Right hindlimb (tissue), 1 donor: ENCODE data around the gene WRAP73.
A peak's percentile ranks its signal among the peaks of the same experiment; 100 is the strongest.

Source experiments
- DNase-seq: peaks from one replicate; pipeline ENCODE4 v3.0.0-alpha.2; 2018

Gene WRAP73, protein sequence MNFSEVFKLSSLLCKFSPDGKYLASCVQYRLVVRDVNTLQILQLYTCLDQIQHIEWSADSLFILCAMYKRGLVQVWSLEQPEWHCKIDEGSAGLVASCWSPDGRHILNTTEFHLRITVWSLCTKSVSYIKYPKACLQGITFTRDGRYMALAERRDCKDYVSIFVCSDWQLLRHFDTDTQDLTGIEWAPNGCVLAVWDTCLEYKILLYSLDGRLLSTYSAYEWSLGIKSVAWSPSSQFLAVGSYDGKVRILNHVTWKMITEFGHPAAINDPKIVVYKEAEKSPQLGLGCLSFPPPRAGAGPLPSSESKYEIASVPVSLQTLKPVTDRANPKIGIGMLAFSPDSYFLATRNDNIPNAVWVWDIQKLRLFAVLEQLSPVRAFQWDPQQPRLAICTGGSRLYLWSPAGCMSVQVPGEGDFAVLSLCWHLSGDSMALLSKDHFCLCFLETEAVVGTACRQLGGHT

DNA sequence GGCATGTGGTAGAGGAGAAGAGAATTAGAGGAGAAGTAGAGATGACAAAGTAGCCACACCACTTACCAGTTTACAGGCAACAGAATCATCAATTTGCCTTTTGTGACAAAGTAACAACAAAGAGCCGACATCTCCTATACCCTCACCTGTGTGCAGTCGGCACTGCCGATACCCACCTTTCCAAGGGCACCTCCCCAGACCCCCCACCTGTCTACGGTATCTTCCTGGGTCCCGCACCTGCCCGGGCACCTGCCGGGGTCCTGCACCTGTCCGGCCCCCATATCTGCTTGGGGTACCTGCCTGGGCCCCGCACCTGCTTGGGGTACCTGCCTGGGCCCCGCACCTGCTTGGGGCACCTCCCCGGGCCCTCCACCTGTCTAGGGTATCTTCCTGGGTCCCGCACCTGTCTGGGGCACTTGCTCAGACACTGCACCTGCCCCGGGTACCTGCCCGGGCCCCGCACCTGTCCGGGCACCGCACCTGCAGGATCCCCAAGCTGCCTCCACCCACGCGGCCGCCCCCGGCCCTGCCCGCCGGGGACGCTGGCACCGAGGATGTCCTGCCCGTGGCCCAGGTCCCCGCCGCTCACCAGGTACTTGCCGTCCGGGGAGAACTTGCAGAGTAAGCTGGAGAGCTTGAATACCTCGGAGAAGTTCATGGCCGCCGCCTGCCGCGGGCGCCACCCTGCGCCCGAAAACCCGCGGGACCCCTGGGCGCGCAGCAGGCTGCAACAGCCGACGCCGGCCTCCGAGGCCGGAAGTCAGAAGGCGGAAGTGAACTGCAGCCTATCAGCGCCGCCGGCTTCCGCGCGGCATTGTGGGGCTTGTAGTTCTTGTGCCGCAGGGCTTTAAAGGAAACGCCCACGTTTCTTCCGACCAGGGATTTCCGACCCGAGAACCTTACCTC lies at the start of gene WRAP73:
Gene WRAP73, minus strand, starts transcription at position 762 of the 906 bp plus-strand sequence. Its CDS starts 104 bp downstream, at position 658.
- DNase-seq: peak; percentile 92

DNA sequence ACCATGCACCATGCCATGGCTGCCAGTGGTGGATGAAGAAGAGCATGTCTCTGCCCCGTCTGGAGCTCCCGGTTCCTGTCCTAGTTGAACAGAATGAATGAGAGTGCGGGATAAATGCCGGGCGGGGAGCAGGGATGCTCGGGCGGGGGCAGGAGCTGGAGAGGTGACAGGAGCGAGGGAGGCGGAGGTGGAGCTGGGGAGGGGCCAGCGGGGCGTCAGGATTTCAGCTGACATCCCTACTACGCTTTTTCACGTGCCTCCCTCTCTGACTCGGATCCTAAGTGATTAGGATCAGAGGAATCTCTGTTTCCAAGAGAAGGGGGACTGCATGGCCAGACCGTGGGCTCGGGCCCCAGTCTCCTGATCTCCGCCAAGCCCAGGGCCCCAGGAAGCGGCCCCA lies 49.7 kb upstream of the WRAP73 start:
- no peak for DNase-seq

DNA sequence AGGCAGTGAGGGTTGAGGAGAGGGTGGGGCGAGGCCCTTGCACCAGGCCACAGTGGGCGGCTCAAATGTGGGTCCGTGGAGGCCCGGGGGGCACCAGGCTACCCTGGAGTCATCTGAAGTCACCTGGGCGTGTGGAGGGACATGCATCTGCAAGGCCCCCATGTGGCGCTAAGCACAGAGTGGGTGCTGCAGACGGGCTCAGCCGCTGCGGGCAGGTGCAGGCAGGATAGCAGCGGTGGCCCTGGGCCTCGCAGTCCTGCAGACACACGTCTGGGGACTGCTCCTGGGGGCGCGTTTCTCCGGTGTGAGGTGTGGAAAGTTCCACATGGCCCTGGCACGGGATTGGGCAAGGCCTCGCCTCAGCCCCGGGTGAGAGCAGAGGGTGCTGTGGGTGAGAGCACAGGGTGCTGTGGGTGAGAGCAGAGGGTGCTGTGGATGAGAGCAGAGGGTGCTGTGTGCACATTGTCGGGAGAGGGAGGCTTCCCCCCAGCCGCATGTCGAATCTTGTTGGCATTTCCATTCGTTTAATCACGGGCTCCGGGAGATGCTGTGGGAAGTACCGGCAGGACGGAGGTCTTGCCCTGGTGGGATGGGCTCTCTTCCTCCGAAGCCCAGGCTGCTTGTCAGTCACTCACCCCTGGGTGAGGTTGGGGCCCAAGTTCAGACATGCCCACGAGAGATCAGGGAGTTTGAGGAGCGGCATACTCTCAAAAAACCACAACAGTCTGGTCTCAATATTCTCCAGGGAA lies 48.9 kb upstream of the WRAP73 start:
- no peak for DNase-seq

DNA sequence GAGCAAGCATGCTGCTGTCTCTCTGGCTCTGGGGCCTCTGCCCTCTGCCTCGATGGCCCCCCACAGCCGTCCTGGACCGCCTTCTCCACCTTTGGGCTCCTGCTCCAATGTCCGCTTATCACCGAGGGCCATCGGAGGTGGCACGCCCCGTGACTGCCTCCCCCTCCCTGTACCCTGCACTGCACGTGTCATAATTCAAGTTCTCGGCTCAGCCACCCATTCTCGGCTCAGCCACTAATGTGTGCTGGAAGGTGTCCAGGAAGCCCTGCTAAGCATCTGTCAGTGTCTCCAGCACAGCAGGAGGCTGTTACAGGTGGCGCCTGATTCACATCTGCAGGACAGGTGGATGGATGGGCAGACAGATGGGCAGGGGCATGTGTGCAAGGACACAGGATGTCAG lies 47.9 kb upstream of the WRAP73 start:
- no peak for DNase-seq

DNA sequence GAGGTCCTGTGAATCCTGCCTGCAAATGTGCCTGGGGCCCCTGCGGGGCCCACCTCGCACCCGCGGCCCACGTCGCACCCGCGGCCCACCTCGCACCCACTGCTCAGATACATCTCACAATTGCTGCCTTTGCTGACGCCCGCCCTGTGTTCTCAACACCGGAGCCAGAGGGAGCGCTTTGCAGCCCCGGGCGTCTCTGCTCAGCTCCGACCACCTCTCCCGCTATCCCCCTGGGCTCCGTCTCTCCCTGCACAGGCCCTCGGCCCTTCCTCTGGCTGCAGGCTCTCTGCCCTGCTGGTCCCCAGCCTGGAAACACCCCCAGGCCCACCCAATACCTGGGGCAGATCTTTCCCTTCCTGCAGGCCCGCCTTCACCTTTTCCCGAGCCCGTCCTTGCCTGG lies 47.2 kb upstream of the WRAP73 start:
- no peak for DNase-seq

DNA sequence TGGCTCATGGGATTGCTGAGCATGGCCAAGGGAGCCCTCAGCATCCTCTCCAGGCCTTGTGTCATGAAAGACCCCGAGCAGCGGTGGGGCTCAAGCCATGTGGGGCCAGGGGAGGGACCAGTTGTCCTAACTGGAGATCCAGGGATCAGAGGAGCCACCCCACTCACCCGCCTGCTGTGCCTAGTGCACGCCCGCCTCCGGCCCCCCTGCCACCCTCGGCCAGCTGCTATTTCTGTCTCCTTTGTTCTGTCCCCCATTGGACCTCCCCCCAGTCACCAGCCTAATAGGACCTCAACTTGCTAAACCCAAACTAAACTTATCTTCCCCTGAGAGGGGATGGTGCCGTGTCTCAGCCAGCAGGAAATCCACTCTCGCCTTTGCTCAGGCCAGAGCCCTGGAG lies 46.8 kb upstream of the WRAP73 start:
- no peak for DNase-seq

DNA sequence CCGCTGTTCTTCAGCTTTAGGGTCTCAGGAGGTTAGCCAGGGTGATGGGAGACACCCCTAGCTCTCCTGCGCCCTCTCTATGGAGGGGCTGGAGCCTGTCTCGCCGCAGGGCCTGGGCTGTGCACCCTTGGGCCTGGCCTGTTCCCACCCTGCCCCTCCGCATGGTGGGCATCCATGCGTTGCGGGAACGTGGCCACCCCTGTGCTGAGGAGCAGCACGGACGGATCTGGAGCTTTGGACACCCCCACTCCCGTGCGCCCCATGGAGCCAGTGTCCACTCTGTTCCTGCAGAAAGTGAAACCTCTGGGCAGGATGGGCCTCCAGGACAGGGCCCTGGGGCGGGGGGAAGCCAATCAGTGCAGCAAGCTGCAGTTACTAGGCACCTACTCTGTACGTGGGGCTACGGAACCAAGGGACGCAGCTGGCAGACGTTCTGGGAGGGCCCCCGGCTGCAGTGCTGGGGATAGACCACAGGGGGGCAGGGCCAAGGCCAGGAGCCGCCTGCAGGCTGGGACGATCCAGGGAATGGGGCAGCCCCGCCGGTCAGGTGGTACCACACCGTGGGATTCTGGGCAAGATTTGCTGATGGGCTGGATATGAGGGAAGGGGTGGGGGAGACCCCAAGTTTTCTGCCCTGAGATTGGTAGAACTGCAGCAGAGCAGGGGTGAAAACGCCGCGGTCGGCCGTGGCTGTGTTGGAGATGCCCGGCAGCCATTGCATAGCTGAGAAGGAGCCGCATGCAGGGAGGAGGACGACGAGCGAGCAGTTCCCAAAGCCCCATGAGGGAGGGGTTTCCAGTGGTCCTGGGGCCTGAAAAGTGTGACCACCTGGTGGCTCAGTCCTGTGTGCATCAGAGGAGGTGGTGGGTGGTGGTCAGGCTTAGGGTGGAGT lies 45.7 kb upstream of the WRAP73 start:
- DNase-seq: peak; percentile 48

DNA sequence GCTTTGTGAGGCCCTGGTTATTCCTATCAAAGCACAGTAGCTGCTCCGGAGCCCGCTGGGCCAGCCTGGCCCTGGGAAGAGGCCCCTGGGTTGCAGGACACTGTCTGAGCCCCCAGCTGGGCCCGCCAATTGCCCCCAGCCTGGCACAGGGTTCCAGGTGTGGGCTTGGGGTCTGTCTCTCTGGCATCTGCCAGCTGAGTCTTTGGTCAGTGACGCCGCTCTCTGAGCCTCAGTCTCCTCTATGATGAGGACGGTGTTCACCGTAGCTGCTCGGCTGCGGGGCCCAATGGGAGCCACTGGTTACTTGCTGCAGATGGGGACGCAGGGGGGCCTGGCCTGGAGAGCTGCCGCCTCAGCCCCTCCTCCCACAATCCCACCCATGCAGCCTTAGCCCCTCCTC lies 43.4 kb upstream of the WRAP73 start:
- DNase-seq: no peak

DNA sequence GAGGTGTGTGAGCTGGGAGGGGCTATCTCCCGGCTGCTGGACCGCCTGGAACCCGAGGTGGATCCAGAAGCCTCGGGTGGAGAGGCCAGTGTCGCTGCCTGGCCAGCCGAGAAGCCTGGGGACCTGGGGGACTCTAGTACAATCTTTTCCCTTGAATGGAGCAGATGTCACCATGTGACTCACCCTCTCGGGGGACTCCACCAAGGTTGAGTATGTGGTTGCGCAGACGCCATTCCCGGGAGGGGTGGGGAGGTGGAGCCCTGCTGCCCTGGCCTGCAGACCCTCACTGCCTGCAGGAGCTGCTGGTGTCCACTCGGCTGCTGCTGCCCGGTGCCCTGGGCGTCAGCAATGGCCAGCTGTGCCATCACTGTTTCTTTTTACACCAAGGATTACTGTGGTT lies 42.7 kb upstream of the WRAP73 start:
- DNase-seq: no peak

DNA sequence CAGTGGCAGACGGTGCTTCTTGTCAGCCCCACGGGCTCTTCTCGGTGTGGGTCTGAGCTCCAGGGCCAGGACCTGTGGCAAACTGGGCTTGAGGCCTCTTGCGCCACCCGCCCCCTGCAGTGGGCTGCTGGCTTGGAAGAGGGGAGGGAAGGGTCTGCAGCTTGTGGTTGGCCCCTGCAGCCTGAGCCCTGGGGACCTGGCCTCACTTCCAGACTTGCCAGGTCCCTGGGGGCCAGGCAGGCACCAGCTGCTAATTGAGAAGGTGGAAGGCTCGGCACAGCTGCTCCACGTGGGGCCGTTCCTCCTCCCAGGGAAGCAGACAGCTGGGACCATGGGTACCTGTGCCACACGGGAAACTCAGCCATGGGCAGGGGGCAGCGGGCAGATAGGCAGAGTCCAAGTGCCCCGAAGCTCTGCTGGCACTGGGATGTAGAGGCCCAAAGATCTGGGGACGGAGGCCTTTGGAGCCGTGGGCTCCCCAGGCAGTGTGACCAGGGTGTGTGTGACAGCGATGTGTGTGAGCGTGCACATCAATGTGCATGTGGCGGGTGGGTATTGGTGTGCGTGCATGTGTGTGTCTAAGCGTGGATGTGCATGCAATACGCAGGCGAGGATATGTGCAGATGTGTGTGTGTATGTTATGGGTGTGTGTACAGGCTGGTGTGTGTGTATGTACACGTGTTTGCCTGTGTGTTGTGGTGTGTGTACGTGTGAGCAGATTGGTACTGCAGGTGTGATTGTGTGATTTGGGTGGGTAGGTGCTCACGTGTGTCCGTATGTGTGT lies 41.7 kb upstream of the WRAP73 start:
- DNase-seq: no peak

DNA sequence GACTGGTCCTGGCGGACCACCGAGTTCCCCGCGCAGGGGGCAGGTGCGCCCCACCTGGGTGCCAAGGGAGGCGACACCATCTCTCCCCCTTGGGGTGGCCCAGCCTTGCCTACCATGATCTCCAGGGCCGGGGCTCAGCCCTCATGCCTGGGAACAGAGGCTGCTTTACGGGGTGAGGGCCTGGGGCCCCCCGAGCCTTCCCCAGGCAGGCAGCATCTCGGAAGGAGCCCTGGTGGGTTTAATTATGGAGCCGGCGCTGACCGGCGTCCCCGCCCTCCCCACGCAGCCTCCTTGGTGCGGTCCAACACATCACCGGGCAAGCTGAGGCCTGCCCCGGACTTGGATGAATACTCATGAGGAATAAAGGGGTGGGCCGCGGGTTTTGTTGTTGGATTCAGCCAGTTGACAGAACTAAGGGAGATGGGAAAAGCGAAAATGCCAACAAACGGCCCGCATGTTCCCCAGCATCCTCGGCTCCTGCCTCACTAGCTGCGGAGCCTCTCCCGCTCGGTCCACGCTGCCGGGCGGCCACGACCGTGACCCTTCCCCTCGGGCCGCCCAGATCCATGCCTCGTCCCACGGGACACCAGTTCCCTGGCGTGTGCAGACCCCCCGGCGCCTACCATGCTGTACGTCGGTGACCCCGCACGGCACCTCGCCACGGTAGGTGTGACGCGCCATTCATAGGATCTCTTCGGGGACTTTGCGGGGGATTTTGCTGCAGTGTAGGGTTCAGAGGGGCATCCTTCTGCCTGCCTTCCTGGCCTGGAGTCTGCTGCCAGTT lies 40.6 kb upstream of the WRAP73 start:
- no peak for DNase-seq

DNA sequence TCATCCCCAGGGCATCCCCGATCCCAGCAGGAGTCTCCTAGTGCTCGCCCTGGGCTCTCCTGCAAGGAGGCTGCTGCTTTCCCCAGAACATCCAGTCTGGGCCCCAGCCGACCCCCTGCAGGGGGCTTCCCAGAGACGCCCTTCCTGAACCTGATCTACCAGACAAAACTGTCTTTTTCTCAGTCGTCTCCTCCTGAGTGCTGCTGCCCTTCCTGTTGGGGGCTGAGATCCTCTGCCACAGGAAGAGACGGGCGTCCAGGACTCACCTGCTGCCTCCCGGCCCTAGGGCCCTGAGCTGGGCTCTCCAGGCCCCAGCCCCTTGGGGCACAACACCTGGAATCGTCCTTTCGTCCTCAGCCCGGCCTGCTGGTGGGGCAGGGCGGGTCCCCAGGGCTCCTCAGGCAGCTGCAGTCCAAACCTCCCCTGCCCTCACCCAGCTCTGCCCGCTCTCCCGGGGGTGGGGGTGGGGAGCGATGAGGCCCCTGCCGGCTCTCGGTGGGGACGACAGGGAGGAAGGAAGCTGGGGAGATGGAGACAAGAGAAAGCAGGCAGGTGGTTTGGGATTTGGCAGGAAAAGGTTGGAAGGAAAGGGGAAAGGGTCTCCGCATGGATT lies 39.3 kb upstream of the WRAP73 start:
- DNase-seq: no peak

DNA sequence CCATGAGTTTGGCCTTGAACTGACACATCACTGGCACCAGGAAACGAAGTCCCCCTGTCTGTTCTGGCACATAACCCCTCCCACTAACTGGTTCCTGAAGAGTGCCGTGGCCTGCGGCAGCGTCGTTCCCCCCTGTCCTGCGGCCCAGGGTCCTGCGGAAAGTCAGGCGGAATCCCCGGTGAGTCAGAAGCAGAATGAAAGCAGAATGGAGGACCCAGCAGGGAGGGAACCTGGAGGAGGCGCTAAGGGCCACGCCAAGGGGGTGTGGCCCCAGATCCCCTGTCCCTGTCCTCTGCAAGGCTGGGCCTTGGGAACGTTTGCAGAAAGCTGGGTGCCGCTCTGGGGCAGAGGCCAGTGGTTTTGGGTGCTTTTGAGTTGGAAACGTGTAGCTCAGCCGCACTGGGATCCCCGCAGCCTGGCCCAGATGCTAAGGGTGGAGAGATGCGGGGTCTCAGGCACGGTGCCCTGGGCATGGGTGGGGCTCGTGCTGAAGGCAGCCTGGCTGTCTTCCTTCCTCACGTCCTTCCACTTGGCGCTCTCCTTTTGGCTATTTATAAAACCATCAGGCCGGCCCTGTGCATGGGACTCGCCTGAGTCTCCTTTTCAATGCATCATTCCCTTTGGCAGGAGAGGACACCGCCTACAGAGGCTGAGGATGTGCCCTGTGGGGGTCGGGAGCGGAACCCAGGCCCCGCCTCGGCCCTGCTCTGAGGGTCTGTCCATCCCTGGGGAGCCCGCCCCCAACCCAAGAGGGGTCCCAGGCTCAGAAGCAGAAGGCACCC lies 38.6 kb upstream of the WRAP73 start:
- DNase-seq: no peak

DNA sequence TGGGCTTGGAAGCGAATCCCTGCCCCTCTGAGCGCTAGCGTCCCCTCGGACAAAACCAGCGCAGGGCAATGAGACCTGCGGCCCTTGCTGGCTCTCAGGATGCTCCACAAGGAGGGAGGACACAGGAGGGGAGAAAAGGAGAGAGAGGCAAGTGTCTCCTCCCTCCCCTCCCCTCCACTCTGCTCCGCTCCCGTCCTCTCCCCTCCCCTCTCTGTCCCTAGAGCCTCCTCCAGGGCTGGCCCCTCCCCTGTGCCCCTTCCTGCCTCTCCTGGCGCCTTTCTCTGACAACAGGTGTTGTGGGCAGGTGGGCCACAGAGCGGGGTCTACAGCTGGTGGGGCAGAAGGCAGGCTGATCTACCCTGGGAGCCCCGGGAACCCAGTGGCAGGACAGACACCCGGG lies 37.6 kb upstream of the WRAP73 start:
- DNase-seq: no peak

DNA sequence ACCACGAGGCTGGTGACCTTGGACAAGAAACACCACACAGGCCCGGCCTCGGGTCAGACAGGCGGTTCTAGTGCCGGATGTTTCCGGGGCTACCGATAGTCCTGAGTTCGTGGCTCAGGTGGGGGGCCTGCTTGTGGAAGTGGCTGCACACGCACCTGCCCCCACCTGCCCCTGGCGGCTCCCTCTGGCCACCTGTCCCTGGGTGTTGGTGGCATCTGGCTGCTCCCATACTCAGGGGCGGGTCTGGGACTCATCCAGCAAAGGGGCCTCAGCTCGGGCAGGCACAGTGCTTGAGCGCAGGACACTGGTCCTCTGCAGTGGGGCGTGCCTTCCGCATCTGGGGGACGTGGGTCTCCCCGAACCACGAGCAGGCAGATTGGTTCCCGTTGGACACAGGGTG lies 36.0 kb upstream of the WRAP73 start:
- no peak for DNase-seq

DNA sequence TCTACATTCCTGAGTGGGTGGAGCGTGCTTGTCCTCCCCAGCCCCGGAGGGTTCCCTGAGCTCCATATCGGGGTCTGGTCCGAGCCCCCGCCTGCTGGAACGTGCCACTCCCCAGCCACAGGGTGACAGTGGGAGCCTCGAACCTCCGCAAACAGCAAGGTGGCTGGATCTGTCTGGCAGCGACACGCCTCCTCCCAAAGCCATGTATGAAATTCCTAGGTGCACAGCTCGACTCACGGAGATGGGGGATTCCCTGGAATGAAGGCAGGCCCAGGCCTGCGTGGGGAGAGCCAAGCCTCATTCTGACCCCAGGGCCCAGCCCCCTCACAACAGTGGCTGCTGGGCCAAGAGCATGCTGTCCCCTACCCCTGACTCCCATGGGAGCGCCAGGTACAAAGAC lies 35.3 kb upstream of the WRAP73 start:
- no peak for DNase-seq

DNA sequence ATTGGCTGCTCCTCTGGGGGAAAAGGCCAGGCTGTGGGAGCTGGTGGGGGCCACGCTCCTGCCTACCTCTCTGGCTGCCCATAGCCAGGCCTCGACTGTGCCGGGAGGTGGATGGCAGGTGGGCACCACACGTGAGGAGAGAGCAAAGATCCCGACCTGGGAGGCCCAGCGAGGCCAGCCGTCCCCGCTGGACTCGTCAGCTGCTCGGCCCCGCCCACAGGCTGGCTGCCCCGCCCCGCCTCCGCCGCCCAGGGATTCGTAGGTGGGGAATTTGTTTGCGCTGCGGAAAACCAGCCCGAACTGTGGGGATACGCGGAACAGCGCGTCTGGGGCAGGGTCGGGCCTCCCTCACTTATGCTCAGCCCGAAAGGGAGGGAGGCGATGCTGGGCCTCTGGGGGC lies 34.1 kb upstream of the WRAP73 start:
- no peak for DNase-seq

DNA sequence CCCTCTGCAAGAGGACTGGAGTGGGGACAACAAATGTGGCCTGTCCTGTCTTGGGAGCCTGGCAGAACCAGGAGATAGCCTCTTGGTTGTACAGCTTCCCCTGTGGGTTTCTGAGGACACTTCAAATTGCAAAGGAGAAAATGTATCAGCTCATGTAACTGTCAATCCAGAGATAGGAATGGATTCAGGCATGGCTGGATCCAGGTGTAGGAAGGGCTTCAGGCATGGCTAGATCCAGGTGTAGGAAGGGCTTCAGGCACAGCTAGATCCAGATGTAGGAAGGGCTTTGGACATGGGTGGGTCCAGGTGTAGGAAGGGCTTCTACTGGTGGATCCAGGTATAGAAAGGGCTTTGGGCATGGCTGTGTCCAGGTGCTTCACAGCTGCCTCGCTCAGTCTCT lies 33.3 kb upstream of the WRAP73 start:
- DNase-seq: no peak
